ENCODE results near the gene LMAN1L. TPM values are rescaled to one million over a fixed set of nuclear protein-coding genes. Genes with fewer than 3 reads are reported as not detected.

LMAN1L gene
- total RNA-seq, 1 experiment from 2014 or later, result not detected

- Histone ChIP-seq H3K27ac (ENCODE audit: insufficient read length, low read depth, low read length) (no peak overlapping the region), H4K8ac (replicated peaks; ENCODE audit: insufficient read length, low read depth, low read length) (no peak overlapping the region), H2AFZ (ENCODE audit: low read length) (no peak overlapping the region), H3K4me2 (ENCODE audit: insufficient read depth, insufficient read length, low read length) (no peak overlapping the region), H3K18ac (ENCODE audit: insufficient read length, low read depth, low read length) (no peak overlapping the region), H3K4me1 (ENCODE audit: insufficient read depth, low read length) (no peaks in the 10 kb centered on the region), H2BK15ac (ENCODE audit: low read depth, low read length) (no peak overlapping the region), H3K14ac (ENCODE audit: insufficient read depth, low read length) (no peak overlapping the region), H3K27me3 (ENCODE audit: insufficient read depth, low read length) (no peaks in the 10 kb centered on the region), H3K23me2 (ENCODE audit: insufficient read length, low read depth, low read length, poor library complexity, severe bottlenecking) (peaks cover 6% of the 10 kb centered on the region), H3K9ac (ENCODE audit: extremely low read depth, insufficient read length, low read length) (no peak overlapping the region), H4K5ac (ENCODE audit: insufficient read length, low read depth, low read length) (no peak overlapping the region), H3K79me2 (ENCODE audit: insufficient read depth, low read length) (peaks cover 16% of the 10 kb centered on the region; the same call in 1 of the 2 replicates), H2BK5ac (ENCODE audit: insufficient read length, low read length) (no peak overlapping the region), H3K56ac (ENCODE audit: insufficient read length, low read depth, low read length) (no peak overlapping the region), H2BK12ac (ENCODE audit: insufficient read length, low read depth, low read length) (no peak overlapping the region), H4K20me1 (ENCODE audit: control insufficient read depth, insufficient read depth, insufficient read length) (peaks cover 3% of the 10 kb centered on the region), H3K9me3 (ENCODE audit: control insufficient read depth, low read depth, low read length) (no peaks in the 10 kb centered on the region), H2AK5ac (ENCODE audit: insufficient read length, low read length) (no peak overlapping the region), H3K23ac (ENCODE audit: insufficient read length, low read depth, low read length) (no peak overlapping the region), H4K91ac (ENCODE audit: insufficient read length, low read depth, low read length) (no peak overlapping the region), H3T11ph (ENCODE audit: low read length) (no peak overlapping the region), H2BK20ac (ENCODE audit: low read depth, low read length, poor library complexity, severe bottlenecking) (no peak overlapping the region), H3K4ac (ENCODE audit: low read depth, low read length) (no peak overlapping the region), H2BK120ac (ENCODE audit: low read depth, low read length, poor library complexity, severe bottlenecking) (no peak overlapping the region), H3K79me1 (ENCODE audit: insufficient read depth, low read depth, low read length, poor library complexity, severe bottlenecking) (peaks cover 2% of the 10 kb centered on the region)
- Mint-ChIP-seq H3K36me3 (ENCODE audit: insufficient read depth in 1 of 3, low read depth in 3 of 3) (peaks cover 8 to 31% (median 17%) of the 10 kb centered on the region in 3 experiments), H3K4me3 (no peak overlapping the region), H3K27ac (0 out of 7 replicates have a peak overlapping the region, but pooled peaks of 1 of the 3 experiments have one; percentile 7), H3K4me1 (peaks cover 14 to 18% of the 10 kb centered on the region in 2 experiments), H3K9me3 (peaks cover 4% of the 10 kb centered on the region in 2 experiments; a peak in 3 of 5 replicates), H3K27me3 (ENCODE audit: low read depth) (no peaks in the 10 kb centered on the region)
- DNase-seq, result no peak
- no CpG with 5 or more reads among the region's 6 CpGs for WGBS (ENCODE audit: extremely low coverage, insufficient read length, low lambda C conversion rate)
- no peak for TF ChIP-seq CTCF (conservative IDR thresholded peaks at IDR 0.05)
These were observed 55.4 kb downstream of the LMAN1L start for GRCh38 chr15:74868059-74868458.

Measured in H9 (cell line).